CD4-positive, alpha-beta memory T cell (primary cell): ENCODE data around the gene P2RX6. TPM values are rescaled to one million over a fixed set of nuclear protein-coding genes. Genes with fewer than 3 reads are reported as not detected.
"Not testable (repeated sequence)": the region's sequence is repeated elsewhere in the genome, so short reads cannot be mapped to it uniquely, and the experiment has no call there.

Source experiments
- CTCF ChIA-PET: fragments of 350-600 bp; sonication (Branson Sonifier 250); formaldehyde crosslinking; loops from one replicate; lab custom pipeline; 2021; ENCODE audit warnings: inconsistent platforms; ENCODE audit not compliant: partially characterized antibody; lab: Charles Lee
- POLR2A ChIA-PET: fragments of 350-600 bp; sonication (Branson Sonifier 250); formaldehyde crosslinking; loops from one replicate; lab custom pipeline; 2021; ENCODE audit not compliant: partially characterized antibody; lab: Charles Lee
- DNase-seq, 5 donors: peaks; one replicate each; pipeline versions ENCODE4 v3.0.0 to v3.0.0-alpha.2; 2020 to 2022; ENCODE audit warnings: mixed read lengths in 1 of 5
- H3K27ac ChIP-seq: one replicate; pipeline ENCODE4 v1.7.0; 2013; ENCODE audit warnings: low read depth, low read length
- H3K27me3 ChIP-seq: 2 replicates; pipeline ENCODE4 v1.7.0; 2013; ENCODE audit warnings: mild to moderate bottlenecking, low read length, moderate library complexity; ENCODE audit not compliant: insufficient read depth
- H3K36me3 ChIP-seq: 2 replicates; pipeline ENCODE4 v1.7.0; 2013; ENCODE audit warnings: mild to moderate bottlenecking, low read length, moderate library complexity; ENCODE audit not compliant: insufficient read depth
- H3K4me1 ChIP-seq: 2 replicates; pipeline ENCODE4 v1.7.0; 2013; ENCODE audit warnings: mild to moderate bottlenecking, low read length, moderate library complexity; ENCODE audit not compliant: insufficient read depth
- H3K4me3 ChIP-seq, 2 donors: one replicate each; pipeline ENCODE4 v1.7.0; 2013; ENCODE audit warnings: low read length in 2 of 2, mild to moderate bottlenecking in 1 of 2
- H3K9me3 ChIP-seq, 2 donors: one replicate each; pipeline ENCODE4 v1.7.0; 2013; ENCODE audit warnings: low read length in 2 of 2, control low read depth in 1 of 2; ENCODE audit not compliant: control insufficient read depth in 1 of 2
- H3K27ac Mint-ChIP-seq, 7 donors: one replicate each; pipeline ENCODE4 v1.8.0; 2020 to 2021; ENCODE audit warnings: mixed read lengths in 7 of 7, mild to moderate bottlenecking in 6 of 7, inconsistent platforms in 3 of 7, moderate library complexity in 3 of 7
- H3K27me3 Mint-ChIP-seq, 2 donors: one replicate each; pipeline ENCODE4 v1.8.0; 2020 to 2021; ENCODE audit warnings: mixed read lengths in 2 of 2
- H3K36me3 Mint-ChIP-seq, 2 donors: one replicate each; pipeline ENCODE4 v1.8.0; 2020 to 2021; ENCODE audit warnings: mixed read lengths in 2 of 2, inconsistent platforms in 1 of 2, mild to moderate bottlenecking in 1 of 2
- H3K4me1 Mint-ChIP-seq, 4 donors: one replicate each; pipeline ENCODE4 v1.8.0; 2020 to 2021; ENCODE audit warnings: mixed read lengths in 4 of 4, mild to moderate bottlenecking in 1 of 4
- H3K4me3 Mint-ChIP-seq, 8 donors: one replicate each; pipeline ENCODE4 v1.8.0; 2020 to 2021; ENCODE audit warnings: mixed read lengths in 8 of 8, mild to moderate bottlenecking in 7 of 8, moderate library complexity in 6 of 8, inconsistent platforms in 3 of 8
- H3K9me3 Mint-ChIP-seq, 8 donors: one replicate each; pipeline ENCODE4 v1.8.0; 2020 to 2021; ENCODE audit warnings: mixed read lengths in 8 of 8, mild to moderate bottlenecking in 5 of 8, inconsistent platforms in 3 of 8, moderate library complexity in 1 of 8
- intact Hi-C: fragments of 100-400 bp; cut with micrococcal nuclease; formaldehyde crosslinking; loops from one replicate; pipeline ENCODE4 v1.15.1; 2023
- polyA plus RNA-seq, 2 donors: library from polyadenylated mRNA; unstranded; fragments of 300-500 nt; fragmentation: Illumina TruSeq; gene quantifications; one replicate each; pipeline ENCODE4 v1.2.3, GENCODE V29; 2021
- total RNA-seq, 2 experiments: library from RNA; stranded (reverse); gene quantifications; one replicate each; pipeline ENCODE4 v1.2.3, GENCODE V29; 2021

Gene P2RX6
- total and polyA plus RNA-seq, 4 experiments from 2014 or later = 0.19 to 1.2 (median 1.1) TPM; not detected in 1

- intact Hi-C loops, H3K27me3 Mint-ChIP-seq, H3K4me3 ChIP-seq, H3K9me3 Mint-ChIP-seq, H3K27ac Mint-ChIP-seq, POLR2A ChIA-PET, DNase-seq, H3K27me3 ChIP-seq, H3K36me3 ChIP-seq, CTCF ChIA-PET, H3K36me3 Mint-ChIP-seq, H3K9me3 ChIP-seq, H3K4me1 Mint-ChIP-seq, H3K4me3 Mint-ChIP-seq, H3K4me1 ChIP-seq, H3K27ac ChIP-seq: not testable (repeated sequence)
These were observed 46.8 kb downstream of the P2RX6 start for GRCh38 chr22:21061660-21062321.

- CTCF ChIA-PET = interaction anchor here (1.0 to 1.1 kb wide), 2 partner anchors 38 to 102 kb away, joined by 3 to 5 read pairs; no protein-coding TSS in a partner anchor
- H3K27ac ChIP-seq, H3K4me1 ChIP-seq, H3K4me3 Mint-ChIP-seq, H3K27ac Mint-ChIP-seq, H3K4me1 Mint-ChIP-seq, intact Hi-C loops, H3K27me3 ChIP-seq, H3K27me3 Mint-ChIP-seq, H3K9me3 Mint-ChIP-seq, H3K4me3 ChIP-seq, H3K9me3 ChIP-seq, POLR2A ChIA-PET, H3K36me3 Mint-ChIP-seq, DNase-seq, H3K36me3 ChIP-seq: not testable (repeated sequence)
These were observed 49.5 kb downstream of the P2RX6 start for GRCh38 chr22:21064425-21064824.

- Mint-ChIP-seq H3K4me3 (no peak overlapping the region), H3K36me3 (no peaks in the 10 kb centered on the region), H3K9me3 (peaks cover 0 to 2% (median 0%) of the 10 kb centered on the region in 8 donors), H3K4me1 (peaks cover 0 to 6% (median 0%) of the 10 kb centered on the region in 4 donors), H3K27me3 (peaks cover 1 to 6% of the 10 kb centered on the region in 2 donors), H3K27ac (no peak overlapping the region)
- intact Hi-C loops = no loop called here
- DNase-seq = no peak
- H3K36me3 ChIP-seq = no peaks in the 10 kb centered on the region
- no peaks in the 10 kb centered on the region for H3K4me1 ChIP-seq
- no peaks in the 10 kb centered on the region for H3K9me3 ChIP-seq
- POLR2A ChIA-PET = no interaction called here
- CTCF ChIA-PET = interaction anchor here (1.0 kb wide), 1 partner anchor 103 kb away, joined by 3 read pairs; no protein-coding TSS in a partner anchor
- H3K27me3 ChIP-seq = no peaks in the 10 kb centered on the region
- no peak overlapping the region for H3K27ac ChIP-seq
- no peak overlapping the region for H3K4me3 ChIP-seq
These were observed 50.2 kb downstream of the P2RX6 start for GRCh38 chr22:21064917-21065864.

GRCh38 chr22:21067075-21067900, 52.3 kb downstream of the P2RX6 start:
- ChIA-PET CTCF (no interaction called here), POLR2A (no interaction called here)
- Mint-ChIP-seq H3K36me3 (no peaks in the 10 kb centered on the region), H3K9me3 (peaks cover 0 to 3% (median 0%) of the 10 kb centered on the region in 8 donors), H3K4me3 (no peak overlapping the region), H3K27ac (peak overlapping the region in 1 of 7 donors; percentile 48), H3K4me1 (peaks cover 0 to 6% (median 0%) of the 10 kb centered on the region in 4 donors), H3K27me3 (peaks cover 1 to 6% of the 10 kb centered on the region in 2 donors)
- H3K36me3 ChIP-seq = no peaks in the 10 kb centered on the region
- intact Hi-C loops = no loop called here
- H3K9me3 ChIP-seq = no peaks in the 10 kb centered on the region
- no peaks in the 10 kb centered on the region for H3K4me1 ChIP-seq
- H3K27me3 ChIP-seq = no peaks in the 10 kb centered on the region
- DNase-seq = no peak
- no peak overlapping the region for H3K27ac ChIP-seq
- no peak overlapping the region for H3K4me3 ChIP-seq

- no peaks in the 10 kb centered on the region for H3K36me3 Mint-ChIP-seq
- intact Hi-C loops = no loop called here
- H3K4me1 Mint-ChIP-seq = peaks cover 0 to 6% (median 0%) of the 10 kb centered on the region in 4 donors
- ChIA-PET CTCF (no interaction called here), POLR2A (no interaction called here)
- peak overlapping the region in 1 of 7 donors; percentile 19 for H3K27ac Mint-ChIP-seq
- H3K27ac ChIP-seq = no peak overlapping the region
- H3K36me3 ChIP-seq = no peaks in the 10 kb centered on the region
- no peak for DNase-seq
- H3K4me1 ChIP-seq = no peaks in the 10 kb centered on the region
- H3K9me3 ChIP-seq = no peaks in the 10 kb centered on the region
- peaks cover 0 to 3% (median 0%) of the 10 kb centered on the region in 8 donors for H3K9me3 Mint-ChIP-seq
- no peak overlapping the region for H3K4me3 Mint-ChIP-seq
- H3K27me3 ChIP-seq = no peaks in the 10 kb centered on the region
- H3K4me3 ChIP-seq = no peak overlapping the region
- H3K27me3 Mint-ChIP-seq = peaks cover 0 to 6% of the 10 kb centered on the region in 2 donors
These were observed 53.1 kb downstream of the P2RX6 start for GRCh38 chr22:21067901-21068680.

- CTCF ChIA-PET = no interaction called here
- Mint-ChIP-seq H3K27me3 (peaks cover 0 to 6% of the 10 kb centered on the region in 2 donors), H3K9me3 (peaks cover 0 to 3% (median 0%) of the 10 kb centered on the region in 8 donors)
These were observed 53.8 kb downstream of the P2RX6 start for GRCh38 chr22:21068681-21069276.

More at GRCh38 chr22:21068681-21069276, 53.8 kb downstream of the P2RX6 start:
- DNase-seq = no peak
- Mint-ChIP-seq H3K36me3 (no peaks in the 10 kb centered on the region), H3K4me1 (peaks cover 0 to 6% (median 0%) of the 10 kb centered on the region in 4 donors), H3K4me3 (no peak overlapping the region), H3K27ac (no peak overlapping the region)
- Histone ChIP-seq H3K4me3 (no peak overlapping the region), H3K27me3 (no peaks in the 10 kb centered on the region), H3K4me1 (no peaks in the 10 kb centered on the region), H3K36me3 (no peaks in the 10 kb centered on the region), H3K9me3 (no peaks in the 10 kb centered on the region), H3K27ac (no peak overlapping the region)
- POLR2A ChIA-PET = no interaction called here
- intact Hi-C loops = no loop called here
